MM.1S (cell line): Measurements from ENCODE around the gene FPR3.

Source experiments
- DNase-seq: peaks from one replicate; pipeline ENCODE4 v3.0.0-alpha.2; 2015
- H2AFZ ChIP-seq: fragments of 300-600 bp; sonication (generic); 2 replicates; pipeline ENCODE4 v1.6.0; 2016; ENCODE audit warnings: antibody characterized with exemption, low read length
- H3F3A ChIP-seq: fragments of 300-600 bp; sonication (generic); 2 replicates; pipeline ENCODE4 v1.6.1; 2016; ENCODE audit warnings: mild to moderate bottlenecking, antibody characterized with exemption, low read length, moderate library complexity, mixed read lengths; ENCODE audit not compliant: insufficient read depth
- H3K27ac ChIP-seq: fragments of 300-600 bp; sonication (generic); 2 replicates; pipeline ENCODE4 v1.5.1; 2016; ENCODE audit warnings: mild to moderate bottlenecking, low read length
- H3K27me3 ChIP-seq: fragments of 300-600 bp; sonication (generic); replicated peaks from 2 replicates; pipeline ENCODE4 v1.6.0; 2016; ENCODE audit warnings: low read length; ENCODE audit not compliant: insufficient read depth
- H3K36me3 ChIP-seq: fragments of 300-600 bp; sonication (generic); replicated peaks from 2 replicates; pipeline ENCODE4 v1.6.1; 2016; ENCODE audit warnings: mild to moderate bottlenecking, low read length, mixed read lengths; ENCODE audit not compliant: insufficient read depth
- H3K4me1 ChIP-seq: fragments of 300-600 bp; sonication (generic); 2 replicates; pipeline ENCODE4 v1.6.1; 2016; ENCODE audit warnings: low read length, mixed read lengths
- H3K4me2 ChIP-seq: fragments of 300-600 bp; sonication (generic); 2 replicates; pipeline ENCODE4 v1.6.0; 2016; ENCODE audit warnings: low read depth, low read length
- H3K4me3 ChIP-seq: fragments of 300-600 bp; sonication (generic); 2 replicates; pipeline ENCODE4 v1.5.1; 2016; ENCODE audit warnings: low read length, mixed read lengths
- H3K79me2 ChIP-seq: fragments of 300-600 bp; sonication (generic); 2 replicates; pipeline ENCODE4 v1.6.1; 2016; ENCODE audit warnings: mixed run types, low read length, mixed read lengths
- H3K9ac ChIP-seq: fragments of 300-600 bp; sonication (generic); 2 replicates; pipeline ENCODE4 v1.6.1; 2016; ENCODE audit warnings: low read length, mixed read lengths
- H3K9me2 ChIP-seq: fragments of 300-600 bp; sonication (generic); replicated peaks from 2 replicates; pipeline ENCODE4 v1.6.1; 2016; ENCODE audit warnings: mild to moderate bottlenecking, low read length, mixed read lengths; ENCODE audit not compliant: insufficient read depth
- H3K9me3 ChIP-seq: fragments of 300-600 bp; sonication (generic); replicated peaks from 2 replicates; pipeline ENCODE4 v1.6.1; 2016; ENCODE audit warnings: mild to moderate bottlenecking, low read length, mixed read lengths; ENCODE audit not compliant: insufficient read depth
- H4K20me1 ChIP-seq: fragments of 300-600 bp; sonication (generic); 2 replicates; pipeline ENCODE4 v1.6.1; 2016; ENCODE audit warnings: mild to moderate bottlenecking, low read length, moderate library complexity, mixed read lengths; ENCODE audit not compliant: insufficient read depth
- EZH2 ChIP-seq: fragments of 300-600 bp; sonication (generic); optimal IDR thresholded peaks from 2 replicates; pipeline ENCODE3; 2017; ENCODE audit warnings: low read depth, mild to moderate bottlenecking, antibody characterized with exemption, low read length, mixed read lengths
- EZH2phosphoT487 ChIP-seq: fragments of 300-600 bp; sonication (generic); IDR thresholded peaks from 2 replicates; pipeline ENCODE4 v1.6.1; 2018; ENCODE audit warnings: antibody characterized with exemption, low read length
- TF ChIP-seq, protein P1 (sequence below): fragments of 300-600 bp; sonication (generic); IDR thresholded peaks from 2 replicates; pipeline ENCODE4 v1.5.1; 2016; ENCODE audit warnings: antibody characterized with exemption, low read length, mixed read lengths

The FPR3 gene

DNA sequence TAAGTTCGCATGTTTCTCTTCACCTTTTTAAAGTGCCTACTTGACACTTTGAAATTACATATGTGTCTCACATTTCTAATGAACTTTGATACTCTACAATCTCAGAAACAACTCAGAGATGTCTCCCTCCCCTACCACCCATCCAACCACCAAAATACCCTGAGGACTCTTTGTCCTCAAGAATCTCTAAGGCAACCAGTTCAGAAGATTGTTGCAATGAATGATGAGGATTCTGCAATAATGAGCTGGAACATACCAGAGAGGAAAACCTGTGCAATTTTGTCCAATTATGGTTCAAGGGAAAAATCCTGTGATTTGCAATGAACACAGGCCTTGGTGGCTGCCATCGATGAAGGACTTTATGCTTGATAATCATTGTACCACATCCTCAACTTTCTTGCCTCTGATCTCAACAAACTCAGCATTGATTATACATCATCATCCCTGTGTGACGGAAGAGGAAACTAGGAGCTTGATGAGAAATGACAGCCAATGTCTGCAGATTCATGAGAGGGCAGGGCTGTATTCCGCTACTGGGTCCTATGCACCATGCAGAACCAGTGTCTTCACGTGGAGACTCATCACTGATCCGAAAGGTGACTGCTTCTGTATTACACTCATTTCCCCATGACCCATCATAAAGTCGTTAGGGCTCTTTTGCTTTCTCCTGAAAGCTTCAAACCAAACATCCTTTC is 44.4 kb upstream of the FPR3 start:
- H4K20me1 ChIP-seq: no peaks in the 10 kb centered on the region
- H3K36me3 ChIP-seq: no peaks in the 10 kb centered on the region
- H3K9me3 ChIP-seq: no peaks in the 10 kb centered on the region
- H3K27ac ChIP-seq: no peak overlapping the region
- H3K27me3 ChIP-seq: no peaks in the 10 kb centered on the region
- H3K9me2 ChIP-seq: no peaks in the 10 kb centered on the region
- no peaks in the 10 kb centered on the region for H3K79me2 ChIP-seq
- TF ChIP-seq EZH2phosphoT487 (no peak), EZH2 (no peak)
- DNase-seq: no peak
- no peak overlapping the region for H3K9ac ChIP-seq
- H3F3A ChIP-seq: no peaks in the 10 kb centered on the region
- H3K4me1 ChIP-seq: no peaks in the 10 kb centered on the region
- no peak overlapping the region for H3K4me3 ChIP-seq
- H3K4me2 ChIP-seq: no peak overlapping the region
- no peak overlapping the region for H2AFZ ChIP-seq

DNA sequence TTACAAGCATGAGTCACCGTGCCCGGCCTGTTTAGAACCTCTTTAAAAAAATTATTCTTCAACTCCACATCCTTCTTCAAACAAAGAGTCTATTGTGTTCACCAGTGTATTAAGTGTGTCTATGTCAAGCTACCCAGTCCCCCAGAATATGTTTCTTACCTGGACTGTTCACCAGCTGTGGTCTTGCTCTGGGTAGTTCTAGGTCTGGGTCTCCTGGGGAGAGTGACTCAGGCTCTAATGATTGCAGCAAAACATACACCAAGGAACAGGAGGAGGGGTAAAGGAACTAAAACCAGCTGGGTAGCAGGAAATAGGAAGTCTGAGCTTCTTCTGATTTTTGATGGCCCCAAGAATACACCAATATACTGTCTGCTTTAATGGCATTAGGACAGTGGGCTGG is 43.3 kb upstream of the FPR3 start, which contains the start of gene FPR1:
TSS of gene FPR1 (minus strand) at position 224 of the 400 bp plus-strand sequence. CDS start 4,884 bp downstream, outside the sequence.
- no peak within 1 kb of the TSS for H3K9ac ChIP-seq
- no peak for DNase-seq

DNA sequence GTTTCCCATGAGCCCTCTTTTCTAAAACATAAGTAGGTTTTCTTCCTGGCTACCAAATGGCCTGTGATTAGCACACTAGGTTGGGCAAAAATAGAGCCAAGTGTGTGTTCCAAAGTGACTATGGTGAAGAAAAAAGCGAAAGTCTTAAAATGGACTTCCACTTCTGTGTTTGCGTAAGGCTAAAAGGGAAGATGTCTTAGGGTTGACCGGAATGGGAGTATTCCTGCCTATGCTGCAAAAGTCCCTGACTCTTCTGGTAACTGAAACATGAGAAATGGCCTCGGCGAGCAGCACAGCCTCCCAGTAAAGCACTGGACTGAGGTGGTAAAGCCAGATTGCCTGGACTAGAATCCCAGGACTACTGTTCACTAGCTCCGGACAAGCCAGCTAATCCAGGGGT is 40.8 kb upstream of the FPR3 start:
- DNase-seq: no peak
- no peak overlapping the region for H2AFZ ChIP-seq

More for the DNA sequence above, 43.3 kb upstream of the FPR3 start, which contains the start of gene FPR1:
- Histone ChIP-seq H3K79me2 (no peaks in the 10 kb centered on the region), H3F3A (no peaks in the 10 kb centered on the region), H3K9me2 (no peaks in the 10 kb centered on the region), H3K4me3 (no peak within 1 kb of the TSS), H3K9me3 (no peaks in the 10 kb centered on the region), H3K27me3 (no peaks in the 10 kb centered on the region), H3K4me2 (no peak within 1 kb of the TSS), H3K4me1 (no peaks in the 10 kb centered on the region), H4K20me1 (no peaks in the 10 kb centered on the region), H3K27ac (no peak within 1 kb of the TSS), H3K36me3 (no peaks in the 10 kb centered on the region), H2AFZ (no peak within 1 kb of the TSS)
- TF ChIP-seq, protein P1, sequence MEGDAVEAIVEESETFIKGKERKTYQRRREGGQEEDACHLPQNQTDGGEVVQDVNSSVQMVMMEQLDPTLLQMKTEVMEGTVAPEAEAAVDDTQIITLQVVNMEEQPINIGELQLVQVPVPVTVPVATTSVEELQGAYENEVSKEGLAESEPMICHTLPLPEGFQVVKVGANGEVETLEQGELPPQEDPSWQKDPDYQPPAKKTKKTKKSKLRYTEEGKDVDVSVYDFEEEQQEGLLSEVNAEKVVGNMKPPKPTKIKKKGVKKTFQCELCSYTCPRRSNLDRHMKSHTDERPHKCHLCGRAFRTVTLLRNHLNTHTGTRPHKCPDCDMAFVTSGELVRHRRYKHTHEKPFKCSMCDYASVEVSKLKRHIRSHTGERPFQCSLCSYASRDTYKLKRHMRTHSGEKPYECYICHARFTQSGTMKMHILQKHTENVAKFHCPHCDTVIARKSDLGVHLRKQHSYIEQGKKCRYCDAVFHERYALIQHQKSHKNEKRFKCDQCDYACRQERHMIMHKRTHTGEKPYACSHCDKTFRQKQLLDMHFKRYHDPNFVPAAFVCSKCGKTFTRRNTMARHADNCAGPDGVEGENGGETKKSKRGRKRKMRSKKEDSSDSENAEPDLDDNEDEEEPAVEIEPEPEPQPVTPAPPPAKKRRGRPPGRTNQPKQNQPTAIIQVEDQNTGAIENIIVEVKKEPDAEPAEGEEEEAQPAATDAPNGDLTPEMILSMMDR: no peak
- TF ChIP-seq EZH2phosphoT487: no peak
- no peak for TF ChIP-seq EZH2

More for the DNA sequence above, 40.8 kb upstream of the FPR3 start:
- Histone ChIP-seq H3K9me2 (no peaks in the 10 kb centered on the region), H3K9me3 (no peaks in the 10 kb centered on the region), H3K36me3 (no peaks in the 10 kb centered on the region), H3F3A (no peaks in the 10 kb centered on the region), H3K79me2 (no peaks in the 10 kb centered on the region), H3K4me3 (no peak overlapping the region), H3K27me3 (no peaks in the 10 kb centered on the region), H3K4me1 (no peaks in the 10 kb centered on the region), H3K9ac (no peak overlapping the region), H4K20me1 (no peaks in the 10 kb centered on the region), H3K27ac (no peak overlapping the region), H3K4me2 (no peak overlapping the region)
- TF ChIP-seq, protein P1: no peak
- TF ChIP-seq EZH2 (no peak), EZH2phosphoT487 (no peak)
